HG03108 (cell line): ENCODE data around the gene SHC3.

Experiments used
- ATAC-seq: cut with Tn5 transposase; IDR thresholded peaks from one replicate; pipeline ENCODE4 v1.9.1; 2021; ENCODE audit warnings: moderate library complexity; ENCODE audit not compliant: unreplicated experiment

Gene SHC3

DNA sequence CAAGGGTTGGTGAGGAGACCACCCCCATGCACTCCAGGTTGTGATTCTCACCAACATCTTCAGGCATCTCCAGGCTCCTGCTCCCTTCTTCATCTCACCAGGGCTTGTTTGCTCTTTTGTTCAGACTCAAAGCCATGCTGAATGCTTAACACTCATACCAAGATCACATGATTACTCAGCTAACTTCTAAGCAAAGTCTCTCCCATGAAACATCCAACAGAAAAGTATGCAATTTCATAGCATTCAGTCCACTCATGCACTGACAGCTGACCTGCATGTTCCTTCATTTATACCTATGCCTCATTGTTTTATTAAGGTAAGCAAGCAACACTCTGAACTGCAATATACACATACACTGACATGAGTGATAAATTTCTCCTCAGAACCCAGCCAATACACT lies 69.0 kb downstream of the SHC3 start:
- no peak for ATAC-seq

DNA sequence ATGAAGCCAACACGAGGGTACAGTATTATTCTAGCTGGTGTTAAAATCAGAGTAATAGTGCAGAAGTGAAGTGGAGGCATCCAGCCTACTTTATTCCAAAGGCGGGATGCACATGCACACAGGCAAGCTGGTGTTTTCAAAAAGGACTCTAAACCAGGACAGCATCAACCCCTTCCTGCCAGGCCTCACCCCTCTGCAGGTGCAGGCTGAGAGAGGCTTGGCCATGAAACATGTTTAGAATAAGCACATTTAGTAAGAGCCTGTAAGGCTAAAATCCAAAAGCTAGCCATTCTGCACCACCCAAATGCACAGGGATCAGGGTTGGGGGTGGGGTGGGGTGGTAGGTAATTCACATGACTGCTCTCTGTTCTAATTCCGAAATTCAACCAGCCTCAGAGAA lies 71.2 kb downstream of the SHC3 start:
- ATAC-seq: no peak

DNA sequence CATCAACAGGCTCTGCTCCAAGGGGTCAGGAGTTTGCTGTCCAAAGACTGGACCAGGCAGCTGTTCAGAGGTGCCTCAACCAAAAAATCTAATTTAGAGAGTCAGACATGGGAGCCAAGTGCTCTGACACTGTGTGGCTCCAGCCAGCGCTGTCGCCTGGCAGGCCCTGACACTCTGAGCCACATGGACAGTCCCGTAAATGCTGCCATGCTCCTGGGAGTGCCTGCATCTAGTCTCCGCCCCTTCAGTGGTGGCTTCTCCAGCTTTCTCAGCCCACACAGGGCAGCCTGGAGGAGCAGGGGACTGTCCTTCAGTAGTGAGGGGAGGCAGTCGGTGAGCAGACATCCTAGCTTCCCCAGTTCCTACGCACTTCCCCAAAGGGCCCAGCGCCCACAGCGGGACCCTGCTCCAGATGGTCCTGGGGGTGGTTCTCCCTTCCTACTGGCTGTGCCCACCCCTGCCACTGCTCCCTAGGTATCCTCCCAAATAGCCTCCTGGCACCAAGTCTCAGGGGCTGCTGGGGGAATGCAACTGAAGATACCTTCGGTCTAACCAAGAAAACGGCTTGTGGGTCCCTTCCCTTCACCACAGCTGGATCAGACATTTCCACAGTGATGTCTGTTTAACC lies 72.3 kb downstream of the SHC3 start:
- ATAC-seq: no peak

DNA sequence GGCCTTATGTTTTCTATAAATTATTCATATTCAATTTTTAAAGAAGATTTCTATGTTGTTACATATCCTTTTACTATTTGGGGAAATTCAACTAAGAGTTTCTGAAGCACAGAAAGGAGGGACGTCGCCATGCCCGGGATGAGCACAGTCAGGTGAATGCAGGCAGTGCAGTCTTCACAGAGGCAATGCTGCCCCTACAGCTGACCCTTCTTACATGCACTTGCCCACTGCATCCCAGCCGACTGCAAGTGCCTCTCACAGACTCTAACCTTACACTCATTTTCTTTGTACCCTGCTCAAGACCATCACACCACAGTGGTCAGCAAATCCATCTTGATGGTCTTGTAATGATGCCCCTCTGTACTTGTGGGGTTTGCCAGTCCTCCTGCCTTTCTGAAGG lies 73.8 kb downstream of the SHC3 start:
- ATAC-seq: no peak

DNA sequence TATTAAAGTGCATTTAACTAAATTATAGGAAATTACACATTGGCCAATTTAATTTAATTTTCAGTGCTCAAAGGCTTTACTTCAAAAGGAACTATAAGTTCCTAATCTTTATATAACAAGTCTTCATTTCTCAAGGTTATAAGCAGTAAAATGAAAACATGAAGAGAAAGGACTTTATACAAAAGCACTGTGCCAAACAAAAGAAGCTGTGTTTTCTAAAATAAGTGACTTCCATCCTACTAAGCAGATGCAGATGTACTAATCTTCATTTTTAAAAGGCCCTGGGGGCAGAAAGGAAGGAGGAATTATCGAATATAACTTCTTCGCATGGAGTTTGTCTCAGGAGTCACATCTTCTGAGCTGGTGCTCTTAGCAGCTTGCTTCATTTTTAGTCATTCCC lies 81.4 kb downstream of the SHC3 start:
- ATAC-seq: no peak

DNA sequence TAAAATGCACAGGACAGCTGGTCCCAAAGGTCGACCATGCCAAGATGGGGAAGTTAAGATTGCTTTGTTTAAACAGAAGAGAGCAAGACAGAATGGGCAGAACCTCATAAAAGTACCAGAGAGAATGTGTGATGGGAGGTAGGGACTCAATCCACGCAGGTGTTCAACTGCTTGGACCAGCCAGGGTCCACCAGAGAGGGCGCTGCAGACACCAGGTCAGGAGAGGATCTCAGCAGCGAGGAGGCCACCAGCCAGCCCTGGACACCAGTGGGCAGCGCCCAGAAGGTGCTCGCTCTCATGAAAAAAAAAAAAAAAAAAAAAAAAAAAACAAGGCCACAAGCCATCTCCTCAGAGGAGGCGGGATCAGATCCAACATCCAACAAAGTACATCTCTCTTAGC lies 81.8 kb downstream of the SHC3 start:
- ATAC-seq: no peak

DNA sequence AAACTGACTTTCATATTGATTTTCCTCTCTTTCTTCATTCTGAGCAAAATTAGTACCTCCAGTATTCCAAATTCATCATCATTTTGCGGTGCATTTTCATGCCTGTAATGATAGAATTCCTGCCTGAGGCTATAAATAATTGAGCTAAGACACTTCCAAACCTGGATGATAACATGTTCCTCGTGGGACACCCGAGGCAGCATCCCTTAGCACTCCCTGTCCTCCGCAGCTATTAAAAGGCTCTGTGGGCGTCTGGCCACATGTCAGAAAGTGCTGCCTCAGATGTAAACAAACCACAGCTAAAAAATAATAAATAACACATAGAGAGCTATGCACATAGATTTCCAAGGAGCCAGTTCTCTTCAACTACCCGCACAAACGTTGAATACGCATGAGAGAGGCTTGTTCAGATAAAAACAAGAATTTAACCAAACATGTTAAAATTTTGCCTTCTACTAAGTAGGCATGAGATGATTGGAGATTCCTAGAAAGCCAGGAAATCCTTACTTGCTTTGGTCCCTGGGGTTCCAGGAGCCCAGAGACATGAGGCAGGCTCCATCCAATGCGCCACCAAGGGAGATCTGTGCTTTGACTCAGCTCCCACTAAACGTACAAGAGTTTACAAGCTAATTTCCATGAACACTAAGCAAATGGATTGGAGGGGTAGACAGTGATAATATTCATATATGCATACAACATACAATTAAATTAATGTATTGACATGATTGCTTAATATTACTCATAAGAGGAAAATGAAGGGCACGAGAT lies 82.7 kb downstream of the SHC3 start:
- ATAC-seq: no peak

DNA sequence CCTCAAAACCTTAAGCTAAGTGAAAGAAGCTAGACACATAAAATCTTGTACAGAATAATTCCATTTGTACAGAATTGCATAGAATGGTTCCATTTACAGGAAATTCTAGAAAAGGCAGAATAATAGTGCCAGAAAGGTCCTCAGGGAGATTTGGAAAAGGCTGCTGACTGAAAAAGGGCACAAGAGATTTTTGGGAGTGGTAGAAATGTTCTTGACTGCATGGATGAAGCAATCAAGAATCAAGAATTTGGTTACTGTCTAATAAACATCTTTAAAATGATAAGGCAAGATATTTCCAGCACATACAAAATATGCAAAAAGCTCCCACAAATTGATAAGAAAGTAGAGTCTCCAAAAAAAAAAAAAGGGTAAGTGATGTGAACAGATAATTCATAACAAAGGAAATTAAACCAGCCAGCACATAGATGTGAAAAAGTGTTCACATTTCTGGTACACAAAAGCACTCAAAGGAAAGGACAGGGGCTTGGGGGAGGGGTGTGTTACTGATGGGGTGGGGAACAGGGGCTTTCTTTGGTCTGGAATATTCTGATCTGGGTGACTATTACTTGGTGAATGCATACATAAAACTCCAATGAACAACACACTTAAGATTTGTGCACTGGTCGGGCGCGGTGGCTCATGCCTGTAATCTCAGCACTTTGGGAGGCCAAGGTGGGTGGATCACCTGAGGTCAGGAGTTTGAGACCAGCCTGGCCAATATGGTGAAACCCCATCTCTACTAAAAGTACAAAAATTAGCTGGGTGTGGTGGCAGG lies 85.2 kb downstream of the SHC3 start:
- no peak for ATAC-seq

DNA sequence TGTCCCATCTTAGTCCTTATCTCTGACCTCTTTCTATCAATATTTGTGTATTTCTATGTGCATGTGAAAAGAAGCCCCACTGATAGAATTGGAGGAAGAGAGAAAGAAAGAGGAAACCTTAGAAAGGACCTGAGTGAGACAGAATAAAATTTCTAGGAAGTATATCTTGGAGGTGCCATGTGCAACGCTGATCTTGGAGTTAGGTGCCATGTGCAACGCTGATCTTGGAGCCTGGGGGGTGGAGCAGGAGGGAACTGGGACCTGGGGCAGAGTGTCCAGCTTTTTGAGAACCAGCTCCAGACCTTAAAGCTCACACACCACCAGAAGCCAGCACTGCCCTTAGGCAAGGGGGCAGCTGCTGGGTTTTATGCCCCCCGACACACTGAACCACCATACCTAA lies 89.4 kb downstream of the SHC3 start:
- no peak for ATAC-seq

DNA sequence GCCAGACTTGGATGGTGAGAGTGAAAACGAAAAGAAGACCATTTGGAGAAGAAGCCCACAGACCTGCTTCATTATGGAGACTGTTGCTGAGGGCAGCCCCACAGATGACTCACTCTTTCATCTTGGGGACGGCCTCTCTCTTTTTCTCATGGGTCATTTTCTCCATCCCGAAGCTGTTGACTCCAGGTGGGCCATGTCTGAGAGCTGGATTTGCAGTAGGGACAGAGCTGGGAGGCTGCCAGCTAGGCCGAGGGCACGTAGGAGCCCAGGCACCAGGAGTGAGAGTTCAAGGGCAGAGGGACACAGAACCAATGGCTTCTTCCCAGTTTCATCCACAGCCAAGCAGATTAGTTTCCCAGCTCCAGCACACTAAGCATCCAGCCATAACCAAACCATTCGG lies 95.0 kb downstream of the SHC3 start:
- ATAC-seq: no peak

DNA sequence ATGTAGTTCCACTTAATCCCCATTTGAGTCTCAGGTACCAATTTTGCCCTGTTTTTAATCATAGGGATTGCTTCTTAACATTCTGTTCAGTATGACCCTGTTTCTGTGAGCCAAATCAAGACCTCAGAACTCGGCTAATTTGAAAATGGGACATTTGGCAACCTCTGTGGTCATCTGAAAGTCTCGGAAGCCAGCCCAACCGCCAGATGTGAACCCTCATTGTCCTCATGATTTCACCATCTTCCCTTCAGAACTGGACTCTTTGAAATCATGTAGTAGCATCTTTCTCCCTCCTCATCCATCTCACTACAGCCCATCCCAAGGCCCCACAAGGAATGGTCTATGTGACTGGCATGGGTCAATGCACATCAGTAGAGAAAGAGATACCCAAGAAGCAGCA lies 98.4 kb downstream of the SHC3 start:
- no peak for ATAC-seq

DNA sequence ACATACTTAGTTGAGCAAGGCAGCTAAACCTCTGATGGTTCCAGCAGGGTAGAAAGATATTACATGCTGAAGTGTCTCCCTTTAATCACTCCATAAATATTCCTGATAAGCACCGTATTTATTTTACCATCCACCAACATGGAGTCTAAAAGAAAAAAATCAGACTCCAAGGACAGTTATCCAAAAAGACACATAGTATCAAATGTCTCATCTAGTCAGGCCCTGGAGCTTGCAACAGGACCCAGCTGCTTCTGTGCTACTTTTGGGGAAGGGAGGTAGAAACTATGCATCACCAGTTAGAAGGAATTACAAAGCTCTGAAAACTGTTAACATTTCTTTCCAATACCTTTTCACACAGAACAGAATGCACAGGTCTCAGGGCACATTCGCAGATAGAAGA lies 99.2 kb downstream of the SHC3 start:
- no peak for ATAC-seq

DNA sequence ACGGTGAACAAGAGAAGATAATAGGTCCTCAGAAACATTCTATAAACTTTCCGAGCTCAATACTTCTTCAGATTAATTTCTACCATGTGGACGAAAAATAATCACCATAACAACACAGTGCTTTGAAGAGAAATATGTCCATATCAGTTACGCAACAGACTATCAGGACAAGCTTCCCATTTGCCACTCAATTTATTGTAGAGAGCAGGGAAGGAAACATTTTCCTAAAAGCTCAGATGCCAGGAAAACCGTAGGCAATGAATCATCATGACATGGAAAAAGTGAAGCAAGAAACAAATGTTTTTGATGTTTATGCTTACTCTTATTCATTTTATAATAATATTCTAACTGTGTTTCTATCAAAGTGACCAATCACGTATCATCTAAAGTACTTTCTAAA lies 99.8 kb downstream of the SHC3 start:
- ATAC-seq: no peak

DNA sequence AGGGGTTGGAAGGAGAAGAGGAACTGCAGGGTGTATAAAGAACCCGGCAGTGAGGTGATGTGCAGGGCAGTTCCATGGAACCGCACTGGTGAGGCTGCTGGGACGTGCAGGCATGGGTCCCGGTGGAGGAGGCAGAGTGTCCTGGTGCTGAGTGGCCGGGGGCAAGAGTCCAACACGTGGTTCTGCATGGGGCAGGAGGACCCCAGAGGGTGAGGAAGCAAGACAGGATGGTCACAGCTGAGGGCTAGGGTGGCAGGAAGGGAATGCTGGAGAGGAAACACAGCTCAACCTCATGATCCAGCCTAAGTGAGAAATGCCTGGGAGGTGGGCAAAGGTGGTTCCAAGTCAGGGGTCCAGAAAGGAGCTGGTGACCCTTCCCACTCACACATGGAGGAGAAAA lies 100.2 kb downstream of the SHC3 start:
- no peak for ATAC-seq

DNA sequence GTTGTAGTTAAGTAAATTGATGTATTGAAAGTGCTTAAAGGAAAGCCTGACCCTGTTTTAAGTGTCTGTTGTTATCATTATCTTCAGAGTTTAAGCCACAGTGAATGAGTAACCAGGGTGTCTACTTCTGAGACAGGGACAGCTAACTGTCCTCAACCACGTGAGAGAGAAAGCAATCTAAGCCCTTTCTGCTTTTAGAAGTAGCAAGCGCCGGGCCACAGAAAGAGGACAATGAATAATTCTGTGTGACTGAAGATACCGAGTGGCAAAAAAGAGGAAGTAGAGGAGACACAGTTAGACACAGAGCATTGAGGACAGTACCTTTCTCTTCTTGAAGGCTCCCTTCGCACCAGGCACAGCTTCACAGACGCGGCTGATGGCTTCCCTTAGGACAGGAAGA lies 101.1 kb downstream of the SHC3 start:
- peak; percentile 71 for ATAC-seq

DNA sequence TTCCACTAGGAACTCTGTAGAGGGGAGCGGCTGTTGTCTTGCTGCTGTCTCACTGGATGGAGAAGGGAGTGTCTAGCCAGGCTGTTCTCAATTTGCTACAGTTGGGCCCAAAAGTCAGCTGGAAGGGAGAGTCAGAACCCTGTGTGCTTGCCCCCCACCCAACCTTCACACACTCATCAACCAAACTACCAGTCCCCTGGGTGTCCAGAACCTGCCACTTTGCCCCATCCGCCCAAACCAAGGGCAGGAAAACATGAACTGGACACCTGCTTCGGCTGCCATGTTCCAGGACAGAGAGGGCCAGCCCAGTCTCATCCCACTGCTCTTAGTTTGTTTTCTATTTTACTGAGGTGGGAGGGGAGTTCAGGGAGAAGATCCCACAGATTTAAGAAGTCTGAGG lies 105.2 kb downstream of the SHC3 start:
- ATAC-seq: no peak

DNA sequence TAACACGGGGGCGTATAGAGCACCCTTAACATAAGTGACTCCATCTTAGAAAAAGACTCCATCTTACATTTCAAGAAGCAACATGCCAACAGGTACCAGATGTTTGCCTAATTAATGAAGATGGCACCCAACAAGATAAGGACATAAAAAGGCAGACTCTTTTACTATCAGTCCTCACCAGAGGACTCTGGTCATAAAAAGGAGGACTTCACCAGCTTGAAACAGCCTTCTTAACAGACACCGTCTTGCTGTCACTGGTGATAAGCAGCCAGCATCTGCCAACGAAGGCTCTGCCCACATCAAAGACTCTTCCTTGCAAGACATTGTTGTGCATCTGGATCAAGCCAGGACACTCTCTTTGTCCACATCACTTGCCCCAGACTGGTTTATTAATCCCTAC lies 107.0 kb downstream of the SHC3 start:
- ATAC-seq: no peak

DNA sequence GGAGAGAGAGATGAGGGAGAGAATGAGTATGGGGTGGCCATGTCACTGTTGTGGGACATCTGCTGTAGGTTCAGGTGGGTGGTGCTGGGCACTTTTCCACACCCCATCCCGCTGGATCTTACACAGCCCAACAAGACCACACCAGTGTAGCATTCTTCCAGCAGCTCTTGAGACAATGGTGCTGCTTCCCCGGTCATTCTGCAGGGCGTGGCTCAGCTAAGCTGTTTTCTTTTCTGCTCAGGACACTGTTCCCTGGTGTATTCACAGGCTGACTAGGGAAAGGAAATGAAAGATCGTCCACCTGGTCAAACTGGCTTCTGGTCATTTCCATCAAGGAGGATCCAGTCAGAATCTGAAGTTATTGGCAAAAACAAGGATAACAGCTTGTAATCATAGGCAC lies 111.8 kb downstream of the SHC3 start:
- no peak for ATAC-seq

DNA sequence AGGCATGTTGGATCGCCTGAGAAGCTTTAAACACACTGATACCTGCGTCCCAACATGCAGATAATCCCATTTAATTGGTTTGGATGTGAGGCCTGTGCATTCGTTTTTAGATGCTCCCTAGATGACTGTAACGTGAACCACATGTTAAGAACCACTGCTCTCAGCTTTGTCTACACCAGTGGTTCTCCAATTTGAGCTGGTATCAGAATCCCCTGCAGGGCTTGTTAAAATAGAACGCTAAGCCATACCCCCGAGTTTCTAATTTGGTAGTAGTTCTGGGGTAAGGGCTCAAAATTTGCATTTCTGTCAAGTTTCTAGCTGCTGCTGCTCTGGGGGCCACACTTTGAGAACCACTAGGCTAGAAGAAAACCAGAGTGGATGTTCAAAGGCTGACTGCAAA lies 112.7 kb downstream of the SHC3 start:
- no peak for ATAC-seq

DNA sequence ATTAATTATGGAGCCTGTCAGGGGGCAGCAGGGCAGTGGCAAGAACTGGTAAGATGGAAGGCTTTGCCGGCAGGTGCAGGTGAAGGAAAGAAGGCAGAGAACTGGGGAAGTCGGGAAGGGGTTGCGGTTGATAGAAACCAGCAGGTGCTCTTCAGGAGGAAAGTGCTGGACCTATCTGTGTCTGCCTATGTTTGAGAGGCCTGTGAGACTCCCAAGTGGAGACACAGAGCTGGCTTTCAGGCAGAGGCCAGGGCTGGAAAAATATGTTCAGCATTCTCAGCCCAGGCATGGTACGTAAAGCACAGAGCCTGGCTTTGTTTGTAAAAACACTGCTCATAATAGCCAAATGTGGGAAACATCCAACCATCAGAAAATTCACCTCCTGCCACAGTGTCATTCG lies 117.8 kb downstream of the SHC3 start:
- no peak for ATAC-seq

DNA sequence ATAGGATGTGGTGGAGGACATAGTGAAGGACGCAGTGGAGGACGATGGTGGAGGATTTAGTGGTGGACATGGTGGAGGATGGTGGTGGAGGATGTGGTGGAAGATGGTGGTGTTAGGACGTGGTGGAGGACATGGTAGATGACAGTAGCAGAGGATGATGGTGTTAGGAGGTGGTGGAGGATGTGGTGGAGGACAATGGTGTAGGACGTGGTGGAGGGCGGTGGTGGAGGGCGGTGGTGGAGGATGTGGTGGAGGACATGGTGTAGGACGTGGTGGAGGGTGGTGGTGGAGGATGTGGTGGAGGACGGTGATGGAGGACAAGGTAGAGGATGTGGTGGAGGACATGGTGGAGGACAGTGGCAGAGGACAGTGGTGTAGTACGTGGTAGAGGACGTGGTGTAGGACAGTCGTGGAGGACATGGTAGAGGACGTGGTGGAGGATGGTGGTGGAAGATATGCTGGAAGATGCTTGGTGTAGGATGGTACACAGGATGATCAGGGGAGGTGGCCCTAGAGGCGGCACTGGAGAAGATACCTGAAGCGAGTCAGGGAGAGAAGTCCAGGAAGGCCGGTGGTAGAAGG lies 118.6 kb downstream of the SHC3 start:
- ATAC-seq: no peak

DNA sequence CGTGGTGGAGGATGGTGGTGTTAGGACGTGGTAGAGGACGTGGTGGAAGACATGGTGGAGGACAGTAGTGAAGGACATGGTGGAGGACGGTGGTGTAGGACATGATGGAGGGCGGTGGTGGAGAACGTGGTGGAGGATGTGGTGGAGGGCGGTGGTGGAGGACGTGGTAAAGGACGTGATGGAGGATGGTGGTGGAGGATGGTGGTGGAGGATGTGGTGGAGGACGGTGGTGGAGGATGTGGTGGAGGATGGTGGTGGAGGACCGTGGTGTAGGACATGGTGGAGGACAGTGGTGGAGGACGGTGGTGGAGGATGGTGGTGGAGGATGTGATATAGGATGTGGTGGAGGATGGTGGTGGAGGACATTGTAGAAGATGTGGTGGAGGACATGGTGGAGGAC lies 119.7 kb downstream of the SHC3 start:
- no peak for ATAC-seq
